A673 (cell line): ENCODE measurements around the gene DDT. TPM values are rescaled to one million over a fixed set of nuclear protein-coding genes. Genes with fewer than 3 reads are reported as not detected.
"Not testable (repeated sequence)": the region's sequence is repeated elsewhere in the genome, so short reads cannot be mapped to it uniquely, and the experiment has no call there.

Experiments
- BruUV-seq: library from RNA; stranded (reverse); fragments of 400-500 nt; replicated peaks from 2 replicates; lab custom pipeline; 2021; lab: Mats Ljungman, UMichigan
- CTCF ChIA-PET: fragments of 300-600 bp; sonication (Branson Sonifier 250); formaldehyde crosslinking; loops from one replicate; lab custom pipeline; 2022; ENCODE audit warnings: antibody characterized with exemption; lab: Charles Lee
- POLR2A ChIA-PET: fragments of 300-600 bp; sonication (Branson Sonifier 250); formaldehyde crosslinking; loops from one replicate; lab custom pipeline; 2022; ENCODE audit warnings: antibody characterized with exemption; ENCODE audit not compliant: low non-redundant PET; lab: Charles Lee
- DNase-seq: peaks from one replicate; pipeline ENCODE4 v3.0.0-alpha.2; 2015; ENCODE audit warnings: low spot score
- H3K27ac ChIP-seq: fragments of 200-600 bp; sonication (generic); 2 replicates; pipeline ENCODE4 v1.5.1; 2016; ENCODE audit warnings: mixed run types, low read depth, mild to moderate bottlenecking, mixed read lengths, antibody characterized with exemption, low read length; ENCODE audit not compliant: poor library complexity, severe bottlenecking
- H3K27me3 ChIP-seq: fragments of 200-600 bp; sonication (generic); replicated peaks from 2 replicates; pipeline ENCODE4 v1.6.1; 2017; ENCODE audit warnings: mixed run types, low read depth, mild to moderate bottlenecking, mixed read lengths, antibody characterized with exemption, low read length; ENCODE audit not compliant: insufficient read depth, poor library complexity
- H3K36me3 ChIP-seq: fragments of 200-600 bp; sonication (generic); 2 replicates; pipeline ENCODE4 v1.6.1; 2016; ENCODE audit warnings: mixed run types, mild to moderate bottlenecking, mixed read lengths, antibody characterized with exemption, low read length; ENCODE audit not compliant: insufficient read depth, poor library complexity, severe bottlenecking
- H3K4me1 ChIP-seq: fragments of 200-600 bp; sonication (generic); 2 replicates; pipeline ENCODE4 v1.6.1; 2017; ENCODE audit warnings: mixed run types, mild to moderate bottlenecking, mixed read lengths, antibody characterized with exemption, low read length; ENCODE audit not compliant: insufficient read depth, poor library complexity, severe bottlenecking
- H3K4me3 ChIP-seq: fragments of 200-600 bp; sonication (generic); 2 replicates; pipeline ENCODE4 v1.5.1; 2016; ENCODE audit warnings: low read depth, mixed run types, mild to moderate bottlenecking, mixed read lengths, low read length; ENCODE audit not compliant: poor library complexity, severe bottlenecking
- H3K9me3 ChIP-seq: fragments of 200-600 bp; sonication (generic); 2 replicates; pipeline ENCODE4 v1.6.1; 2016; ENCODE audit warnings: mixed run types, low read depth, mild to moderate bottlenecking, mixed read lengths, antibody characterized with exemption, low read length; ENCODE audit not compliant: poor library complexity, severe bottlenecking
- CTCF ChIP-seq: fragments of 300-800, 200-600 bp; sonication (generic); conservative IDR thresholded peaks from 2 replicates; pipeline ENCODE4 v1.5.1; 2017; ENCODE audit warnings: low read depth, mild to moderate bottlenecking, antibody characterized with exemption, low read length, moderate library complexity, mixed read lengths
- EZH2 ChIP-seq: fragments of 200-600 bp; sonication (generic); IDR thresholded peaks from 2 replicates; pipeline ENCODE4 v1.6.1; 2017; ENCODE audit warnings: borderline replicate concordance, low read depth, mild to moderate bottlenecking, mixed read lengths, antibody characterized with exemption, low read length; ENCODE audit not compliant: poor library complexity, severe bottlenecking
- intact Hi-C: fragments of 100-400 bp; cut with micrococcal nuclease; formaldehyde crosslinking; loops from one replicate; pipeline ENCODE4 v1.10.0; 2022; ENCODE audit not compliant: unreplicated experiment
- total RNA-seq: library from RNA; stranded (reverse); gene quantifications from 2 replicates; pipeline ENCODE4 v1.2.3, GENCODE V29; 2021

The DDT gene
- total RNA-seq, 1 experiment from 2014 or later: 108 TPM

GRCh38 chr22:23970201-23970641 lies 4.0 kb downstream of the DDT start:
- POLR2A ChIA-PET: no interaction called here
- BruUV-seq: no TSS peak

GRCh38 chr22:23969071-23969470 lies 5.2 kb downstream of the DDT start:
- peaks cover 27% of the 10 kb centered on the region for H3K36me3 ChIP-seq
- TF ChIP-seq CTCF (no peak), EZH2 (no peak)
- ChIA-PET CTCF (no interaction called here), POLR2A (no interaction called here)
- H3K27me3 ChIP-seq: no peaks in the 10 kb centered on the region
- intact Hi-C loops: no loop called here
- H3K4me3 ChIP-seq: no peak overlapping the region
- no peaks in the 10 kb centered on the region for H3K9me3 ChIP-seq
- H3K27ac ChIP-seq: no peak overlapping the region
- no TSS peak for BruUV-seq
- no peaks in the 10 kb centered on the region for H3K4me1 ChIP-seq
- DNase-seq: no peak

More at GRCh38 chr22:23970201-23970641, 4.0 kb downstream of the DDT start:
- CTCF ChIA-PET: no interaction called here
- TF ChIP-seq CTCF (no peak), EZH2 (no peak)
- Histone ChIP-seq H3K4me1 (no peaks in the 10 kb centered on the region), H3K27me3 (no peaks in the 10 kb centered on the region), H3K36me3 (peaks cover 27% of the 10 kb centered on the region), H3K9me3 (no peaks in the 10 kb centered on the region), H3K27ac (no peak overlapping the region), H3K4me3 (no peak overlapping the region)
- DNase-seq: no peak
- intact Hi-C loops: no loop called here

- H3K27ac ChIP-seq, H3K4me1 ChIP-seq, intact Hi-C loops, H3K27me3 ChIP-seq, CTCF ChIA-PET, H3K9me3 ChIP-seq, POLR2A ChIA-PET, H3K4me3 ChIP-seq, BruUV-seq, DNase-seq: not testable (repeated sequence)
- peaks cover 23% of the 10 kb centered on the region for H3K36me3 ChIP-seq
Observed at GRCh38 chr22:23966568-23966967, 7.7 kb downstream of the DDT start, which contains the start of gene DDTL. DDTL (plus strand) TSS chr22:23966888; CDS start chr22:23966915, 27 bp downstream.

- H3K9me3 ChIP-seq, H3K4me3 ChIP-seq, DNase-seq, POLR2A ChIA-PET, intact Hi-C loops, H3K4me1 ChIP-seq, BruUV-seq, CTCF ChIA-PET, H3K27me3 ChIP-seq, H3K27ac ChIP-seq: not testable (repeated sequence)
- H3K36me3 ChIP-seq: peaks cover 19% of the 10 kb centered on the region
Observed at GRCh38 chr22:23966094-23966493, 8.1 kb downstream of the DDT start.

GRCh38 chr22:23961084-23961771 lies 13.0 kb downstream of the DDT start, which contains the start of gene GSTT2B:
GSTT2B (minus strand) TSS chr22:23961195; CDS start chr22:23961131, 64 bp downstream.
- BruUV-seq, DNase-seq, H3K4me1 ChIP-seq, H3K4me3 ChIP-seq, H3K36me3 ChIP-seq, H3K27ac ChIP-seq, CTCF ChIA-PET, H3K27me3 ChIP-seq, H3K9me3 ChIP-seq, intact Hi-C loops, POLR2A ChIA-PET: not testable (repeated sequence)
